ENCODE data around the gene LAMB1.

LAMB1 gene

DNA sequence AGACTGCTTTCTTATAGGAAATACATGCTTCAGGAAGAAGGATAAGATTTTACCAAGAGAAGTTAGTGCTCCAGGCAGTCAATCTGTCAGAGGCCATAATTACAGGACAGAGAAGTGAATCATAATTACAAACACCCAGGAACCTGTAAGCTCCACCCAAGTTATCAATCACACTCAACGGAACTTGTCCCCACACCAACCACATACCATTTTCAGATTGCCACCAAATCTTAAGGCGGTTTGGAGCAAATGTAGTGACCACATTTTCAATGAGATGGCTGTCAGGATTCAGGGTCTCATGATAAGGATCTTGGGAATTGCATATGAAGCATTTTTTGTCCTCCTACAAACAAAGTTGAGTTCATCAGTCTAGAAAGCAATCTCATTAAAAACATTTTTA, 4.8 kb downstream of the LAMB1 start:
- DNase-seq, result no peak

DNA sequence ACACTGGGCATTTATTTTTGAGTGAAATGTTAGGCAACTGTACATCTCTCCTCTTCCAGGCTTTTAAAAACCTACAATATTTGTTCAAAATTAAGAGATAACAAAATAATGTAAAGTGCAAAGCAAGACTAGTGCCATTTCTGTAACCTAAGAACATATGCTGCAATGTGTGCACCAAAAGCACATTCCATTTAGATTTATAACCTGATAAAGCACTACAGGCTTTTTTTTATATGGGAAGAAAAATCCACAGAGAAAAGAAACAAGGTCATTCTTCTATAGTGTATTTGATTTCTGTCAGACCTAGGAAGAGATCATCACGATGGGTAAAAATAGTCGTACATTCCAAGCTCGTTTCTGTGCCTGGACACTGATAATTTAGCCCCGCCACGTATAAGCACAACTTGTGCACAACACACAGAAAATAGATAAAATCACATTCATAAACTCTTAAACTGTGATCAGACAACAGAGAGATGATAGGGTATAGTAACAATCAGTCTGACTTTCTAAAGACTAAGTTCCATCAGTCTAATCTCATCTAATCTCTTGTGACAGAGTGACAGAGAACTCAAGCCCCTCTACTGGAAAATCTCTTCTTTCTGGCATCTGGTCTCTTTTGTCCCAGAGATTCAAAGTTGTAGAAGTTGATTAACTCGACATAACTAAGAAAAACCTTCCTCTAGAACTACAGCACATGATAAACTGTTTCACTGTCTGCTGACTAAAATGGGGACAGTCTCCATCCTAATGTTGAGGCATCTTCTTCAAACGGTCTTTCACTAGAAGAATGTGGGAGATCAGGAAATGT, 6.7 kb downstream of the LAMB1 start:
- no peak for DNase-seq

DNA sequence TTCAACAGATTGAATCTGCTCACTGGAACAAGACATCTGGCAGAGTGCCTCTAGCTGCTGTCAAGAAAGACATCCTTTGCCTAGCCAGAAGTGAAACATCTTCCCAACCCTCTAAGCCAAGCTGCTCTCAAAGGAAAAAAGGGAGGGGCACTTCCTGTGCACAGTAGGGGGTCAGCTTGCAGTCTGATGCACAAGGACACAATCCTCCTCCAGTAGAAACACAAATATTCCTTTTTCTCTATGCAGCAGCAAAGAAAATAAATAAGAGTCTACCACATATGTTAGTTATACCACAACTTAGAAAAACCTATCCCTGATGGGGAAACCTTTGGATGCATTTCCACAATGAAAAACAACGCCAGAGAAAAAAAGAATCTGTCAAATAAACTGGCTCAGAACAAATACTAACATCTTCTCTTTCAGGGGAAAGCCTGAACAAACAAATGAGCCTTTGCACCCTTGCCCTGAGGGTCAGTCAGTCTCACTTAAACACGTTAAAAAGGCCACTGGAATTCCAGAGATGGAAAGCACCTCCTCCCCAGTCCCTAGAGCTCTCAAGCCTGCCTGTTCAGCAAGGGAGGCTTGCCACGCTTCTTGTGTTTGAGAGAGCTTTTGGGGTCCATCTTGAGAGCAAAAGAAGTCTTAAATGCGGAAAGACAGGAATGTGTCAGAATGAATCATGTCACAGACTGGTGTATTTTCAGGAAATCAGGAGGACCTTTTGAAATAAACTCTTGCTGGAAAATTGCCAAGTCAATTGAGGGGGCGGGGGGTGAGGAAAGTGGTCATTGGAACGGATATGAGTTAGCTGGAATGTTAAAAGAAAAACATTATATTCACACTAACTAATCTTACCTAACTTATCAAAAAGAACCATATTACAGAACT, 7.5 kb downstream of the LAMB1 start:
- DNase-seq, result no peak

DNA sequence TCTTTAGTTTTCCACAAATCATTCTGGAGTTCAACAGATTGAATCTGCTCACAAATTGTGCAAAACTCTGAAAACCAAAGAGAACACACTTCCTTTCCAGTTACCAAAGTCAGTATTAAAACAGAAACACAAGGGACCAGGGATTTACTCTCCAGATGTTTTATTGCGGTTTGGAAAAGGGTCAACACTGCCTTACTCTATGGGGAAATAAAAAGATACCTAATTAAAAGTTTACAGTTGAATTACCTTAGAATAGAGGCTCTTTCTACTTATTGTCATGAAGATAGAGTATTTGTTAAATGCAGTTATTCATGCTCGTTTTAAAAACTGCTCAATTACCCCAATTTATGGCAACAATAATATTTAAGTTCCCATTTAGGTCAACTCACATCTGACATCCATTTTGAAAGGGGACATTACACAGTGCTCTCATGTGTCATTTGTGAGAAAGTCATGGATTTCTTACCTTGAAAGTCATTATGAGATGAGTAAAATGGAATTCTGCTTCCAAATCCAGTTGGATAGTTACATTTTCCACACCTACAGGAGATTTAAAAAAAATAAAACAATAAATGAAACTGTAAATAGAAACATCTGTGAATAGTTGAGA, 8.4 kb downstream of the LAMB1 start:
- no peak for DNase-seq

GRCh38 chr7:107993891-107994291, 9.1 kb downstream of the LAMB1 start:
- no peak for DNase-seq

DNA sequence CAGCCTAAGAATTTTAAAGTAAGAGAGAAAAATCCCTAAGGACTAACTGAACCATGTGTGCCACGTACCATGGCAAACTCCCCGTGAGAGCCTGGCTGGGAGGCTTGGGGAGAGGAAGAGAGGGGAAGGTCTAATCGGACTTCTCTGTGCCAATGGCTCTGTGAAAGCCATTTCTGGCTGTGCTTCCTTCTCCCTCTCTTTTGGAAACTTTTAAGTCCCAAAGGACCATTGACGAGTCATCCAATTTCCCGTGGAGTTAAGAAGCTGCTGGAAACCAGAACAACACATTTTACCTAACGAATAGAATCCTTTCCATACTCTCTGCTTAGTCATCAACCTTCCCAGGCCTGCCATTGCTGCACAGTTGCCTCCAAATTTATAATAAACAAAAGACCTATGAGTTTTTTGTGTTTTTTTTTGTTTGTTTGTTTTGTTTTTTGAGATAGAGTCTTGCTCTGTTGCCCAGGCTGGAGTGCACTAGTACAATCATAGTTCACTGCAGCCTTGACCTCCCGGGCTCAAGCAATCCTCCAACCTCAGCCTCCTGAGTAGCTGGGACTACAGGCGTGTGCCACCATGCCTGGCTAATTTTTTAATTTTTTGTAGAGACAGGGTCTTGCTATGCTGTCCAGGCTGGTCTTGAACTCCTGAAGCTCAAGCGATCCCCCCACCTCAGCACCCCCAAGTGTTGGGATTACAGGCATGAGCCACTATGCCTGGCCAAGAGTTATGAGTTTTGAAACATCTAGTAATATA, 13.2 kb downstream of the LAMB1 start:
- no peak for DNase-seq

GRCh38 chr7:107982918-107983389, 20.0 kb downstream of the LAMB1 start:
- DNase-seq, result no peak

GRCh38 chr7:107982042-107982840, 20.7 kb downstream of the LAMB1 start:
- DNase-seq, result no peak

GRCh38 chr7:107981466-107981865, 21.5 kb downstream of the LAMB1 start:
- DNase-seq, result no peak

- DNase-seq, result no peak
Measured at GRCh38 chr7:107980671-107981190, 22.2 kb downstream of the LAMB1 start.

DNA sequence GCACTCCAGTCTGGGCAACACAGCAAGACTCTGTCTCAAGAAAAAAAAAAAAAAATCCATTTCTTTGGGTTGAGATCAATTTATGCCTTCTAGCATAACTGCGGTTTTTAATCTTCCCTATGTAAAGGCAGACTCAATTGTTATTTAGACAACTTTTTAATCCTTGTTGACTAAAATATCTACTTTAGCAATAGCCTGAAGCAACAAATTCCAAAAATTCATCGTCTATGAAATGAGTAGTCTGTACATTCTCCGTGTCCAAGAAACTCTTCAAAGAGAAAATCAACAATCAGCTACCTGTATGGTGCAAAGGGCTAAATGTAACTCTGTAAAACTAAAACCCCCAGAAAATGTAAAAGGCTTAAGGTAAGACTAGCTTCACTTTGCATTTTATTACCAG, 22.8 kb downstream of the LAMB1 start:
- DNase-seq, result no peak

DNA sequence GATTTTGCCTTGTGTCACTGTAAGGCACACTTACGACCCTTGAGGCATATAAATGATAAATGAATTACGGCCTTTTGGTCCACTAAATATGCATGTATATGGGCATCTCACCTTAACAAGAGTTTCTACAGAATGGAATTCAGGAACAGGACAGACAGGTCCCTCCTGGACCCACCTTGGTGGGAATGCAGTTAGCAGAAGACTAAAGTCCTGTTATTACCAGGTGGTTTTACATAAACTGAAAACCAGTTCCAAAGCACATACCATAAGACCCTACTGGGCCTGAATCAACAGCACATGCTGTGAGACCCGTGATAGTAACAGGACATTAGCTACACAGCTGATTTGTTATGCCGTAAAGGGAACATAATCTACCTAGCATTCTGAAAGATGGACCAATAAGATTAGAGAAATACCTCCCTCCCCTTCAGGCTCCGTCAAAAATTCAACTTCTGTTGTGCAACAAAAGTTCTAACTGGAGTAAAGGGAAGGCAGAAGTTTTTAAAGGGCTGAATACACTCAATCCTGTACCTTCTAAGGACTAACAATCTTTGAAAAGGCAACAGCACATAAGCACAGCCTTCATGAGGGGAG, 24.0 kb downstream of the LAMB1 start:
- DNase-seq, result no peak

GRCh38 chr7:107977048-107977447, 25.9 kb downstream of the LAMB1 start:
- DNase-seq, result no peak

DNA sequence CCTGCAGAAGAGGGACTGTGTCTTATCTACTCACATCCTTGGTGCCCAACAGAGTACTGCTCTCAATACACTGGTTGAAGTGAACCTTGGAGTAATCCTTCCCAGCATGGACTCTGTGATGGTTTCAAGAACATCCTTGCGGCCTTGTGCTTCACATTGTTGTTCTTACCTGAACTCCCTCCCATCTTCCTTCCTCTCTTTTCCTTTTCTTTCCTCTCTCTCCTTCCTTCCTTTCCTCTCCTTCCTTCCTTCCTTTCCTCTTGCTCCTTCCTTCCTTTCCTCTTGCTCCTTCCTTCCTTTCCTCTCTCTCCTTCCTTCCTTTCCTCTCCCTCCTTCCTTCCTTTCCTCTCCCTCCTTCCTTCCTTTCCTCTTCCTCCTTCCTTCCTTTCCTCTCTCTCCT, 26.3 kb downstream of the LAMB1 start:
- DNase-seq, result no peak

DNA sequence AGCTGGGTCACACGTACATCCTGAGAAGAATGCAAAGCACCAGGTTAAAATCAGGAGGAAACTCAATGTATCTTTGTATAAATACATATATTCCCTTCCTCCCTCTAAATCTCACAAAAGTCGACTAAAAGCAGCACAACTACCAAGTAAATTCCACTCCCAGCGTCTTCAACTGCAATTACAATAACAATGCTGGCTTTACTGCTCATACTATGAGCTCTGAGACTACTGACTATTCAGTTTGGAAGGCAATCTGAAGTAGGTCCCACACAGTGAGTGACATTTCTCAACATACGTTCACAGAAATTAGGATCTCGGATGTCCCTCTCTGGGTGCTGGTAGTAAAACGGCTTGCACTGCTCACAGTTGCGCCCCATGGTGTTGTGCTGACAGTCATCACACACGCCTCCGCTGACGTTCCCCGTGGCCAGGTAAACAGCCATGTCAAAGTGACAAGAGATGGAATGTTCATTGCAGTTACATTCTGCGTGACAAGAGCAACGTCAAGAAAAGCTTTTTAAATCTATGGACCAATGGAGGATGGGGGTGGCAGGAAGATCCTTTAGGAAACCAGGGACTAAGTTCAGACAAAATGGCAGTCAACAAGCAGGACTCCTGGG, 27.5 kb downstream of the LAMB1 start:
- DNase-seq, result no peak

DNA sequence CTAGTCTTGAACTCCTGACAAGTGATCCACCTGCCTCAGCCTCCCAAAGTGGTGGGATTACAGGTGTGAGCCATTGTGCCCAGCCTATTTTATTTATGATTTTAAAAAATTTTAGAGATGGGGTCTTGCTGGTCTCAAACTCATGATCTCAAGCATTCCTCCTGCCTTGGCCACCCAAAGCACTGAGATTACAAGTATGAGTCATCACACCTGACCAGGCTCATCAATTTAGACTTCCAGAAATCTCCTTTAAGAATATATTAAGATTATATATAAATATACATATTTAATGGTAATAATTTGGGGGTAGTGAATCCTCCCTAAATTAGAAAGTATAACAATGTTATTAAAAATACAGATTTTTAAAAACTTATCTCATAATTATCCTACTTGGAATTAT, 29.1 kb downstream of the LAMB1 start:
- DNase-seq, result no peak

DNA sequence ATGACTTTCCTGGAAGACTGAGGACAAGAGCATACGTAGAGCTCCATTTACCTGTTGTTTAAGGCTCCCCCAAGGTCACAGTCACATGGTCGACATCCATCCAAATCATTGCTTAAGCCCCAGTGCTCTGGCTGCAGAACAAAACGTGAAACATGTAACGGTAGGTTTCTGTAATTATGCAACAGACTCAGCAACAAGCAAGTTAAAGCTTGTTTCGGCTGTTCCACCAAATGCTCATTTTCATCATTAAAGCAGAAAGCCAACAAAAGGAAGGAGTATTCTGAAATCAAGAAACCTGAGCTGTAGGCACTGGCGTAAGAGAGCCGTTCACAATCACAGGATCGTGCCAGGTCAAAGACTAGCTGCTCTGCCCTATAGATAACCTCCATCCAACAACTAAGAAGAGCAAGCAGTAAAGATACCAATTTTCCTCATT, 30.0 kb downstream of the LAMB1 start:
- no peak for DNase-seq

DNA sequence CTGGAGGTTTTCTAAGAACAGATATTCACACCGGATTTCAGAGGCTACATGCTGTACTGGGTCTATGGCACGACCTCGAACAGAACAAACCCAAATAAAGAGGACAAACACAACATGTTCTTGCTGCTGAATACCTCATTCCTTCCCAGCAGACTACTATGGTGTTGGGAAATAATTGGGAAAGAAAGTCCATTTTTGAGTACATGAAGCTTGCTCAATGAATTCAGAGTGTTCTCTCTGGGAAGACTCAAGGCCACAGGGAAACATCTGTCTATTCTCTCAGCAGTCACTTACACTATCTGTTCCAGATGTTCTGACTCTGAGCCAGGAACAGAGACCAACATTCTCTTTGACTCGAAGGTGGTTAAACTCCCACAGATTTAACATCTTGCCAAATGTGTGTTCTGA, 30.9 kb downstream of the LAMB1 start:
- DNase-seq, result no peak

DNA sequence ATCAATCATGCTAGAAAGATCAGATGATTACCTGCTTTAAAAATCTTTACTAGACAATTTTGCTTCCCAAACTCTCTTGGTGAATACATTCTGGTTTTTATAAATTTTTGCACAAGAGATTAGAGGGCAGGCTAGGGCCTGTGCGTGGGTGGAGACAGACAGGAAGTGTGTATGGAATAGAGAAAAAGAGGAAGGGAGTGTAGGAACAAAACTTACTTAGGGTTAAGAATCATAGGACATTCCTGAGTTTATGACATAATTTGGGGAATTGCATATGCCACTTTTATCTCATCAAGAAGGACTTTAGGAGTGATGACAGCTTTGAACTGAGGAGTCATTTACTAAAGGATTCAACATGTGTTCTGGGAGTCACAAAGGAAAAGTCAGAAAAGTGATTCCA, 31.3 kb downstream of the LAMB1 start:
- DNase-seq, result no peak

DNA sequence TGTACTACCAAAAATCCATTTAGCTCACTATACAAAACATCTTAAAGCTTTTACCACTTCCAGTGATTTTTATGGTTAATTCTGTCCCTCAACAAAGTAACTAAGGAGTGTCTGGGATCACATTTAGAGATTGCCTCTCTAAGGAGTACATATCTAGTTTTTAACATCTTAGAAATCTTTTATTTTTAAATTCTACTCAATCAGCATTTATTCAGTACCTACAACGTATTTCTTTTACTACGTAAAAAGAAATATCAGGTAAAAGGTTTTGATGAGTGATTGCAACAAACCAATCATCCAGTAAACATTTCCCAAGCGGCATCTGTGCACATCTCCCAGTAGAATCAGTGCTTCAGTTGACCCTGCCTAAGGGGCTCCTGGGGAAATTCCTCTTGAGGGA, 31.9 kb downstream of the LAMB1 start:
- no peak for DNase-seq

GRCh38 chr7:107969856-107970255, 33.1 kb downstream of the LAMB1 start:
- no peak for DNase-seq
